Skin epidermis (tissue), 12 donors: ENCODE data around the gene ATP5F1B.

Source experiments
- H3K27ac ChIP-seq, 21 experiments: fragments of 200-600 bp; sonication (generic) in 11 of 21; one replicate each; pipeline ENCODE4 v1.5.0; 2020; ENCODE audit warnings: mild to moderate bottlenecking in 3 of 21, inconsistent platforms in 2 of 21, moderate library complexity in 2 of 21
- H3K4me3 ChIP-seq, 7 experiments: fragments of 200-600 bp; sonication (generic) in 2 of 7; one replicate each; pipeline ENCODE4 v1.5.0; 2020; ENCODE audit warnings: inconsistent platforms in 2 of 7, mild to moderate bottlenecking in 2 of 7, moderate library complexity in 1 of 7

ATP5F1B gene

GRCh38 chr12:56630180-56630632 lies 15.6 kb downstream of the ATP5F1B start, which contains the start of gene BAZ2A:
Gene BAZ2A, minus strand, starts transcription at chr12:56630326. Its CDS starts 12,796 bp downstream, at chr12:56617530.
- Histone ChIP-seq H3K27ac (peak within 1 kb of the TSS; percentile 75 to 99 (median 96)), H3K4me3 (peak within 1 kb of the TSS; percentile 75 to 99 (median 92))

DNA sequence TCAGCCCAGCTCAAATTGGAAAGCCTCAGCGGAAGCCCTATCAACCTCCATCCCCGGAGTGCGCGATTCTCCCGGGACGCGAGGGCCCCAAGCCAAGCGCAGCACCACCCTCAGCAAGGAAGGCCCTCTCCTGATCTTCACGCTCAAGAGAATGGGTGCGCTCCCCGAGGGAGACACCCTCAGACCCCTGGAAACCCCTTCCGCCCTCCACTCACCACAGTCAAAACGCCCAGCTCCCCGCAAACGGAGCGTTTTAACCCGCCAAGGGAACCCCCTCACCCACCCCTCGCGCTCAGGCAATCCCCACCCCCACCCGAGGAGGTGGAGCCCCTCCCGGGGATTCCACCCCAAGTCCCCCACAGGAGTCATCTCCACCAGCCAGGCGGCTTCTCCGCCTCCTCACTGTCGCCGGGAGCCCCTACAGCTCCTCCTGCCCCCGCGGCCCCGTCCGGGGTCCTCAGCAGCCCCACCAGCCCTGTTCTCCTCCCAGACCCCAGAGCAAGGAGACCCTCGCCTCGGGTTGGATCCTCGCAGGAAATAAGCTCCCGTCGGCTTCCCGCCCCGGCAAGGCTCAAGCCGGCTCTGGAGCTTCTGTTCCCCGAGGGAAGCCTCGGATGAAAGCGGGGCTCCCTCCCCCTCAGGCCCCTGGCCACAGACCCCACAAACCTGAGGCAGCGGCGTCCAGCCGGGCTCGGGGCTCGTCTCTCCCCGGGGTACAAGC lies 16.2 kb downstream of the ATP5F1B start:
- Histone ChIP-seq H3K4me3 (peak overlapping the region; percentile 75 to 99 (median 92)), H3K27ac (peak overlapping the region; percentile 75 to 99 (median 96))

GRCh38 chr12:56628671-56629458 lies 16.9 kb downstream of the ATP5F1B start:
- H3K4me3 ChIP-seq, result peak overlapping the region; percentile 75 to 99 (median 92)

GRCh38 chr12:56626701-56627100 lies 19.1 kb downstream of the ATP5F1B start:
- Histone ChIP-seq H3K27ac (peak overlapping the region in 3 of 21 experiments; percentile 18 to 46 (median 43)), H3K4me3 (no peak overlapping the region)

More at GRCh38 chr12:56628671-56629458, 16.9 kb downstream of the ATP5F1B start:
- peak overlapping the region; percentile 75 to 99 (median 96) for H3K27ac ChIP-seq

DNA sequence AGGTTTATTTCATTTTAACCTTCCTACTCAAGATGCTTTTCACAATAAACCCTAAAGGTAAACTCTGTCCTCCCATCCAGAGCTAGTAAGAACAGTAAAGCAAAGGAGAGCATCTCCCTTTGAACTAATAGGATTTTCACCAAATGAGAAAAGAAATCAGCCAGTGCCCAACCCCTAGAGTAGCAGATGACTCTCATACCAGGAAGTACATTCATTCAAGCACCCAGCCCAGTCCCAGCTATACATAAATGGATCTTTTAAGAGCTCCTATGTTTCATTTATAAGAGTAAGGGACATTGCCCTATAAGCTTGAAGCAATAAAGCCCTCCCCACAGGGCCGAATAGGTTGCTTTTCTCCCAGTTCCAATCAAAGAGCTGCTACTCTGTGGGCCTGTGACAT lies 23.2 kb downstream of the ATP5F1B start:
- H3K27ac ChIP-seq, result no peak overlapping the region

DNA sequence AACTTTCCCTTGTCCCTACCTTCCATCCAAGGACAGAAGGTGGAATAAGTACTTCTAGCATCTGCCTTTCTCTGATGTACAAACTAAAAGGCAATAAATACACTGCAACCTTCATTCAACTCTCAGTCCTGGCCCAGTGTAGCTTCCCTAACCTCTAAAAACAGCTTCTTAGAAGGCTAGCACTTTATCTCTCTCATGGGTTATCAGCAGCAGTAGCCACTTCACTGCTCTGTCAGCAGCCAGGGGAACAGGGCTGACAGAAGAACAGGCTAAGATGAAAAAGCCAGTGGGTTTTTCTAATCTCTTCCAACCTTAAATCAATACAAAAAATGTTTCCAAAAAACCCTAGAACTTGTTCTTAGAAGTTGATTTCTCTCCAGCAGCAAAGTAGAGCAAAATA lies 28.9 kb downstream of the ATP5F1B start:
- Histone ChIP-seq H3K4me3 (no peak overlapping the region), H3K27ac (no peak overlapping the region)

More for the DNA sequence above, 23.2 kb downstream of the ATP5F1B start:
- no peak overlapping the region for H3K4me3 ChIP-seq

- no peak overlapping the region for H3K27ac ChIP-seq
- H3K4me3 ChIP-seq, result no peak overlapping the region
Measured at GRCh38 chr12:56616244-56616643, 29.5 kb downstream of the ATP5F1B start.

- no peak overlapping the region for H3K27ac ChIP-seq
Measured at GRCh38 chr12:56614627-56615026, 31.2 kb downstream of the ATP5F1B start.

DNA sequence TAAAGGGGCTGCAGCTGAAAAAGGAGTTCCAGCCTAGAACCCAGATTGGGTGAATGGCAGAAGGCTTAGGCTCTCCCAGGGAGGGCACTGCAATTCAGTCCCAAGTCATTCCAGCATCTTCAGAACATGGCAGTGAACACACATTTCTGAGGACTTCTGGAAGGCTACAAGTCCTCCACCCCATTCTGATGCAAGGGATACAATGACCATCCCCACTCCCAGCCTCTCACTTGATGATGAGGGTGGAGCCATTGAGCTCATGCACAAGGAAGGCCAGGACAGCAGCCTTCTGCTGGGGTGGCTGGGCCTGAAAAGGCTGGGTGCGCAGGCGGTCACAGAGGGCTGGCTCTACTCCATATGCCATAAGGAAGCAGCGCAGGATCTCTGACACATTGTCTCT lies 41.4 kb downstream of the ATP5F1B start:
- no peak overlapping the region for H3K27ac ChIP-seq
- H3K4me3 ChIP-seq, result no peak overlapping the region

More at GRCh38 chr12:56614627-56615026, 31.2 kb downstream of the ATP5F1B start:
- H3K4me3 ChIP-seq, result no peak overlapping the region

- peak overlapping the region in 1 of 21 experiments; percentile 16 for H3K27ac ChIP-seq
- no peak overlapping the region for H3K4me3 ChIP-seq
Measured at GRCh38 chr12:56602239-56602638, 43.5 kb downstream of the ATP5F1B start.

GRCh38 chr12:56601503-56601902 lies 44.3 kb downstream of the ATP5F1B start:
- H3K27ac ChIP-seq, result peak overlapping the region in 2 of 21 experiments; percentile 11 to 16
- H3K4me3 ChIP-seq, result no peak overlapping the region

- Histone ChIP-seq H3K27ac (peak overlapping the region in 1 of 21 experiments; percentile 11), H3K4me3 (no peak overlapping the region)
Measured at GRCh38 chr12:56600753-56601152, 45.0 kb downstream of the ATP5F1B start.

DNA sequence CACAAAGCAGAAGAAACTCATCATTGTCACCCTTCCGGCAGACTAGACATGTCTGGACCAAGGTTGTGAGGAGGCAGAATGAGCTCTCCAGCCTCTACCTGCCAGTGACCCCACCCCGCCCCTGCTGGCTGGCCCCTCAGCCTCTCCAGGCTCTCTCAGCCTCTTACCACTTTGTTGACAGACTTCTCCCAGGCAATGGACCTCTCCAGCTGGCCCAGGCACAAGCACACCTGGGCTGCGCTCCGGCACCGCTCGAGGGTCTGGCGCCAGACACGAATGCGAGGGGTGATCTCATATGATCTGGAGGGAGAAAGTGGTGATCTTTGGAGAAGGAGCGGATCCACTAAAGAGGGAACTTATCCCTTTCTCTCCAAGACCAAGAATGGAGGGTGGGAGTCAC lies 46.0 kb downstream of the ATP5F1B start:
- no peak overlapping the region for H3K27ac ChIP-seq
- H3K4me3 ChIP-seq, result no peak overlapping the region

- H3K4me3 ChIP-seq, result no peak overlapping the region
Measured at GRCh38 chr12:56599041-56599440, 46.7 kb downstream of the ATP5F1B start.

DNA sequence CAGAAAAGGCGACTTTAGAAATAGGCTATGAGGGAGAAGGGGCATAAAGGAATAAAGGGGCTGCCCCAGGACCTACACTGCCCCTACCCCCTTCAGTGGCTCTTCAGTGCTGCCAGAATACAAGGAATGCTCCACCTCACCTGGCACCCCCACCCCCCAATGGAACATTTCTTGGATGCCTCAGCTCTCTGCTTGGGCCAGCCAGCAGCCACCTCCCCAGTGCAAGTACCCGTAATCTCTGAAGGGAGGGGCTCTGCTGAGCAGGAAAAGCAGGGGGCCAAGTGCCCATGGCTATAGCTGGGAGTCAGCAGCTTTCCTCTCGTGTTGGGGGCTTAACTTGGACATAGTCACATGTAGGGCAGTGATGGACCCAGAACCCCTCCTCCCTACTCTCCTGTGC lies 49.0 kb downstream of the ATP5F1B start:
- H3K27ac ChIP-seq, result peak overlapping the region in 3 of 21 experiments; percentile 17 to 49 (median 30)
- no peak overlapping the region for H3K4me3 ChIP-seq

More at GRCh38 chr12:56599041-56599440, 46.7 kb downstream of the ATP5F1B start:
- H3K27ac ChIP-seq, result no peak overlapping the region

DNA sequence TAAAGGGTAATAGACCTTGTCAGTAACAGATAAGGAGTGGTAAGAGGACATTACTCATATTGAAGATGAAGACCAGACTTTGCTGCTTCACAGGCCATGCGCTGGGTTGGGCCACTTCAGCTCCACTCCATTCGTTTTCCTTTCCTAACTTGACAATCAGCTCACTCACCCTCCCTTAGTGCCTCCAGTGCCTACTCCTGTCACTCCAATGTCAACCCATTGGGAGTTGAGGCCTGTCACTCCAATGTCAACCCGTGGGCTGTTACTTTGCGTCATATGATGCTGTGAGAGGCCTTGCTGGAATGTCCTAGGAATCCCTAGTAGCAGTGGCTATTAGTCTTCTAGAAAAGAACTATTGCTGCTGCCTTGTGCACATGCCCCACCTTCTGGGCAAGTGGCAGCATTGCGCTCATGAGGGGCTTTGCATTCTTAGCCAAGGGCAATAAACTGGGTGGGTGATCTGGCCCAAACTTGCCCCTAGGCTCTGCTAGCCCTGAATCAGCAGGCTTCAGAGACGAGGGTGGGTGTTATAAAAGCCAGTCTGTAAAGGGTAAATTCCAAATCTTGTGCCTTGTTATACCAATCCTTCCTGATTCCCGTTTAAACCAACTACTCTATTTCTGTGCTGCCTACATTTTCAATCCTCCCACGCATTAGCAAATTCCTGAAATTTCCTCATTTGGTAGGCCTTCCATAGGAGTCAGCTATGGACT lies 51.7 kb downstream of the ATP5F1B start:
- Histone ChIP-seq H3K4me3 (no peak overlapping the region), H3K27ac (peak overlapping the region in 7 of 21 experiments; percentile 1 to 39 (median 34))

DNA sequence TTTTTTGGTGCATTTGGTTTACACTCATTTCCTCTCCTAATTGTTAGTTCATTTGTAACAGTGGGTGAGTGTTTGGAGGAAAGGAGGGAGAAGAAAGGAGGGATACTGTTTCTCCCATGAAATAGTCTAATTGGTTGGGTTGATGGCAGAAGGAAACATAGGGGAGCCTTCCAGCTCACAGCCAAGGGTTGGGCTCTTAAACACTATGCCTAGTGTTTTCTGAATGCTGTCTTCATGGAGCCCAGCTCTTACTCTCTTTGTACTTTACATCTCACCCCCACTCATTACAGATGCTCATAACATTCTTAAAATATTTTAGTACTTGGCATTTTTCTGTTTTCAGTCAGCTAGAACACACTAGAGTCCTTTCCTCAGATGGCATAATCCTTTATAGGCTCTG lies 53.8 kb downstream of the ATP5F1B start:
- Histone ChIP-seq H3K4me3 (no peak overlapping the region), H3K27ac (no peak overlapping the region)

DNA sequence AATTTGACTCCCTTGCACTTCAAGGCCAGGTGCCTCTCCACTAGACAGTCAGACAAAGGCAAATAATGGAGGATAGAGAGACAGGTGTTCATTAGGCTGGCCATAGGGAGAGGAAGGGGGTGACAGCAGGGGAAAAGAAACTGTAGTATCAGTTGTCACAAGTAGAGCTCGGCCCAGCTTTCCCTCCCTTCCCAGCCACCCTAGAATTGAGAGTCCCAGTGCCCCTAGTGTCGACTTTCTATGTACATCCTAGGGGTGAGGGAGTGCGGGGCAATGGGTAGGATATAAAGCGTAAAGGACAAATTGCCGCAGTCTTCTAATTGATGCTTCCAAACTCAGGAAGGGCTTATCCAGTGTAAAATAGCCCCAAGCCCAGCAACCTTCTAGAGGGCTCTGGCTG lies 54.7 kb downstream of the ATP5F1B start:
- no peak overlapping the region for H3K4me3 ChIP-seq
- no peak overlapping the region for H3K27ac ChIP-seq

DNA sequence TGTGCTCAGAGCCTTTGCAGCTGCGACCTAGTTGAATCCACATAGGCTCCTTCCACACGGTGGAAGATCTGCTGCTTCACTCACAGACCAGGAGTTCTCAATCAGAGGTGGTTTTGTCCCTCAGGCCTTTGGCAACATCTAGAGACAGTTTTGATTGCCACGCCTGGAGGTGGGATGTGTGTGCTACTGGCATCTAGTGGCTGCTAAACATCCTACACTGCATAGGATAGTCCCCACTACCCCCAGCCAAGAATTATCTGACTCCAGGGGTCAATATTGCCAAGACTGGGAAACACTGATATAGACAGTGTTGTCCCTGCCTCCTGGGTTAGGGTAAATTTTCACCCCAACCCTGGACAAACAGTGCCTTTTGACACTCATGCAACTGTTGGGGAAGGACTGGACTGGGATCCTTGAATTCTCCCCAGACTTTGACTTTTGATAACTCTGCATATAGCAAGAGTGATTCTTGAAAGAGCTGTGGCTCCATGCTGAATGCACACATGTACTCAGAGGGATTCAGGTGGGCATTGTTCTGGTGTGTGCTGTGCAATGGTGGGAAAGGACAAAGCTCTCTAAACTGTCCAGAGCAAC lies 55.5 kb downstream of the ATP5F1B start:
- H3K4me3 ChIP-seq, result no peak overlapping the region
- H3K27ac ChIP-seq, result peak overlapping the region in 1 of 21 experiments; percentile 8
